HUDEP-2 (cell line): ENCODE measurements around the gene SLC46A1.
A peak's percentile ranks its signal among the peaks of the same experiment; 100 is the strongest.
"Not testable (repeated sequence)": the region's sequence is repeated elsewhere in the genome, so short reads cannot be mapped to it uniquely, and the experiment has no call there.

Experiments used
- DNase-seq, 76 experiments: peaks; one replicate each; lab custom pipeline; 2025; ENCODE audit not compliant: unreplicated experiment in 76 of 76; lab: John Stamatoyannopoulos, UW

The SLC46A1 gene

GRCh38 chr17:28405632-28406472 lies at the start of gene SLC46A1:
TSS of gene SLC46A1 (minus strand) at chr17:28406212. CDS start at chr17:28406114, 98 bp downstream.
- peak in 15 of 76 experiments; percentile 1 to 30 (median 20) for DNase-seq

GRCh38 chr17:28449859-28450258 lies 43.8 kb upstream of the SLC46A1 start:
- DNase-seq, result no peak

- DNase-seq, result no peak
Measured at GRCh38 chr17:28447396-28447760, 41.4 kb upstream of the SLC46A1 start.

GRCh38 chr17:28446716-28447395 lies 40.8 kb upstream of the SLC46A1 start:
- DNase-seq, result no peak

GRCh38 chr17:28443901-28444638 lies 38.1 kb upstream of the SLC46A1 start:
- DNase-seq, result no peak

- DNase-seq, result not testable (repeated sequence)
Measured at GRCh38 chr17:28434326-28434725, 28.3 kb upstream of the SLC46A1 start.

- DNase-seq, result no peak
Measured at GRCh38 chr17:28433721-28434120, 27.7 kb upstream of the SLC46A1 start.

- not testable (repeated sequence) for DNase-seq
Measured at GRCh38 chr17:28427982-28428381, 22.0 kb upstream of the SLC46A1 start.

- no peak for DNase-seq
Measured at GRCh38 chr17:28427371-28427770, 21.4 kb upstream of the SLC46A1 start.

- peak in 14 of 76 experiments; percentile 1 to 17 (median 6) for DNase-seq
Measured at GRCh38 chr17:28426081-28426519, 20.1 kb upstream of the SLC46A1 start.

- no peak for DNase-seq
Measured at GRCh38 chr17:28425206-28425605, 19.2 kb upstream of the SLC46A1 start.

GRCh38 chr17:28421787-28422305 lies 15.8 kb upstream of the SLC46A1 start:
- no peak for DNase-seq

- DNase-seq, result peak in 50 of 76 experiments; percentile 7 to 71 (median 34)
Measured at GRCh38 chr17:28416703-28417311, 10.8 kb upstream of the SLC46A1 start.

- DNase-seq, result no peak
Measured at GRCh38 chr17:28415886-28416285, 9.9 kb upstream of the SLC46A1 start.

GRCh38 chr17:28413804-28414203 lies 7.8 kb upstream of the SLC46A1 start:
- DNase-seq, result no peak

GRCh38 chr17:28412099-28412498 lies 6.1 kb upstream of the SLC46A1 start:
- no peak for DNase-seq

GRCh38 chr17:28407974-28408306 lies 1.9 kb upstream of the SLC46A1 start:
- DNase-seq, result no peak

GRCh38 chr17:28407130-28407973 lies 1.3 kb upstream of the SLC46A1 start:
- DNase-seq, result no peak

GRCh38 chr17:28406473-28406814 lies 432 bp upstream of the SLC46A1 start:
- no peak for DNase-seq
